Measurements from ENCODE around the gene RPS2.

The RPS2 gene

DNA sequence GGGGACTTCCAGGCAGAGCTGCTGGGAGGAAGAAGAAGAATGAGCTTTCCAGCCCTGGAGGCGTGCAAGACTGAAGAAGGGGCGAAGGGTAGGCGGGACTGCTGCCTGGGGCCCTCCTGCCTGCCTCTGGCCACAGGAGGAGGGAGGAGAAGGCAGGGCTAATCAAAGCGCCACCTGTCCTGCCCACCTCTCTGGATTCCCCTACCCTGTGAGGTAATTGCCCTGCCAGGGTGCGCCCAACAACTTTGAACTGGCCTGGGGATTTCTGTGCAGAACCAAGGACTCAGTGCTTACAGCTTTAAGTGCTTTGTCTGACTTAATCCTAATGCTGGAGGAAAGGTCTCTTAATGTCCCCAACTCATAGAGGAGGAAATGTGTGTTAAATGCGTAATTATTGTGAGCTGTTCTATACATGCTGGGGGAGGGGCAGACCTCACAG lies 16.8 kb upstream of the RPS2 start, which contains the start of gene NOXO1:
NOXO1 (minus strand) TSS at position 72 of the 439 bp plus-strand sequence. CDS start 290 bp downstream, outside the sequence.
- no peak for DNase-seq

DNA sequence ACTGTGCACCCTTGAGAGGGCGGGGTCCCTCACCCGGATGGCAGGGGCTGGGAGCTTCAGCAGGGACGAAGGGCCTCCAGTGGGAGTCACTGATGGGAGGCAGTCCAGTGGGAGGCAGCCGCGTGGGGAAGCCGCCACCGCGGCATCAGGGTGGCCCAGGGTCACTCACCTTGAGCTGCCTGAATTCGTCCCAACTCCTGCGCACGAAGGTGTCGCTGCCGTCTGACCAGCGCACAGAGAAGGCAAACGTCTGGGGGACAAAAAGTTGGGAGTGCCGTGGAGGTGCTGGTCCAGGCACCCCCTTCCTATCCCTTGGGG lies 16.1 kb upstream of the RPS2 start:
- no peak for DNase-seq

DNA sequence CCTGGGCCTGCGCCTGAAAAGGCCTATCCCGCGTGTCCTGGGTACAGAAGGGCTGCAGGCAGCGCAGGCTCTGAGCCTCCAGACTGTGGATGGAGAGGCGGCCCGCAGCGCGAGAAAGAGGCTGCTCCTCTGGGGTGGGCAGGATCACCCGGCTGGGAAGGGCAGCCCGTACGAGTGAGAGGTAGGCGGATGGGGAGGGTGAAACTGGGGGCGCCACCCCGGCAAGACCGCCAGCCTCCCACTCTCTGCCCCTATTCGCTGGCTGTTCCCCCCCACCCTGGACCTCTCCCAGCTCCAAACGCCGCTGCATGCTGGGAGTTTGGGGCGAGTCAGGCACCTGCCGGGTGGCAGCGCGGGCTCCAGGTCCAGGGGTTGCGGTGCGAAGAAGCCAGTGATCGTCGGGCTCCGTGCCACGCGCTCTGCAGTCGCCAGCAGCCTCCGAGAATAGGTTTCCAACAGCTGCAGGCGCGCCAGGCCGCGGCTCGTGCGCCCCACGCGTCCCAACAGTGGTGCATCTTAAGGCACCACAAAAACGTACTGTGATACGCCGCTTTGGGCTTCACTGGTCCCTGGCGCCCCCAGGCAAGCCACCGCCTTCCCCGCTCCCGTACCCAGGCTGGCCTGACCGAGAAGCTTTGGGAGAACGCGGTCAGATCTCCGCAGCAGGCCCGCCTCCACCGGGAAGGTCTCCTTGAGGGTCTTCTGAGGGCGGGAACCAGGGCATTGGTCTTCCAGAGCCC lies 15.6 kb upstream of the RPS2 start:
- DNase-seq, result no peak

DNA sequence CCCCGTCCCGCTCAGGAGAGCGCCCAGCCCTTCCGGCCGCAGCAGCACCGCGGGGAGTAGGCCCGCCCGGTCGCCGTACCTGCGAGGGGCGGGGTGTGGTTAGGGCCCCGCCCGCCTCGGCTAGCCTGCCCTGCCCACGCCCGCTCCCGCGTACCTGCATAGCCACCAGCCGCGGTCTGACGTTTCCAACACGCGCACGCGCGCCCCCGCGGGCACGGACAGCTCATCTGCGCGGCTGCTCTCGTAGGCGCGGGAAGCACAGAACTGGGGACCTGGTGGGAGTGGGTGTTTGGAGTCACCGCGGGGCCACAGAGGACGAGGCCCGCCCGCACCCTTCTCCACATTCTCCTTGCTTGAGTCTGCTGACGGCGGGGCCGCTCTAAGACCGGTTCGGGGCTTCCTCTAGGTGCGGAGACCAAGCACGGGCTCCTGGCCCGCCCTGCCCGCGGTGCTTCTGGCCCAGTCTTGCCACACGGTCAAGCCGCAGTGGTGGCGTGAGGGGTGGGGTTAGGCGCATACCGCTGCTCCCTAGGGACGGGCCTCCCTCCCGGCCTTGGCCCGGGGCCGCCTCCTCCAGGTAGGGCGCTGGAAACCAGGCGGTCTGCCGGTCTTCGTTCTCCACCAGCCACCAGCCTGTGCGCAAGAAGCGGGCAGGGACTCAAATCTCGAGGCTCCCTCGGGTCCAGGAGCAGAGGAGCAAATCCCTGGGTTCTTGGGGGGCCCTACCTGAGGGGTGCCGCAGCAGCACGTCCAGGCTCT lies 14.8 kb upstream of the RPS2 start:
- DNase-seq, result peak in 1 of 4 experiments; percentile 44

DNA sequence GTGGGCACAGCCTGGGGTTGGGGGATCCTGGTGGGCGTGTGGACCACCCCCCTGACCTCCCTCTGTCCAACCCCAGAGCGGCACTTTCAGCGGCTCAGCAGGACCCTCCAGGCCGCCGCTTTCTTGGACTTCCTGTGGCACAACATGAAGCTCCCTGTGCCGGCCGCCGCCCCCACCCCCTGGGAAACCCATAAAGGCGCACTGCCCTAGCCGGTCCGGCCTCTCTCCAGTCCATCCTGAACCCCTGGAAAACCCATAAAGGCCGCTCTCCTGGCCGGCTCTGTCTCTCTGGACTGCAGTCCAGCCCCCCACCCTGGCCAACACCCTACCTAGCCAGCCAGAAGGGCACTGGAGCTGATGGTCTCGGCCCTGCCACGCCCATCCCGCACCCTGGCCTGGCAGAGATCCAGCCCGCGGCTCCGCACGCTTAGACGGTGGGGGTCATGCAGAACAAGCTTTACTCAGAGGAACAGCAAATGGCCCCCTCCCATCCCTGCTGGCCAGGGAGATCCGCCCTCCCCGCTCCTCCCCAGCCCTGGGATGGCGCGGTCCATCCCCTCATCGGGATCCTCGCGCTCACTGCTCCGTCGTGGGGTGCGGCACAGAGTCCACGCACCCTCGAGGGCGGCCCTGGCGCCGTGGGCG lies 14.0 kb upstream of the RPS2 start:
- no peak for DNase-seq

DNA sequence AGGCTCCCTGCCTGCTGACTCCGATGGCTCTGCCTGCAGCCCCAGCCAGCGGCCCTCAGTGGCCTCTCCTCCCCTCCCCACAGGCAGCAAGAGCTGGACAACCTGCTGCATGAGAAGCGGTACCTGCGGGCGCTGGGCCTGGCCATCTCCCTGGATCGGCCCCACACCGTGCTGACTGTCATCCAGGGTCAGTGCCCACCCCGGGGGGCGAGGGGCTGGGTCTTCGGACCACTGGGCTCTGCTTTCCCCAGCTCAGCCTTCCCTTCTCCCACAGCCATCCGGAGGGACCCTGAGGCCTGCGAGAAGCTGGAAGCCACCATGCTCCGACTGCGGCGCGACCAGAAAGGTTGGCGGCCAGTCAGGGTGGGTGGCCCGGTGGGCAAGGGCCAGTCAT lies 13.2 kb upstream of the RPS2 start:
- DNase-seq, result no peak

GRCh38 chr16:1976951-1977874 lies 12.6 kb upstream of the RPS2 start:
- DNase-seq, result no peak

DNA sequence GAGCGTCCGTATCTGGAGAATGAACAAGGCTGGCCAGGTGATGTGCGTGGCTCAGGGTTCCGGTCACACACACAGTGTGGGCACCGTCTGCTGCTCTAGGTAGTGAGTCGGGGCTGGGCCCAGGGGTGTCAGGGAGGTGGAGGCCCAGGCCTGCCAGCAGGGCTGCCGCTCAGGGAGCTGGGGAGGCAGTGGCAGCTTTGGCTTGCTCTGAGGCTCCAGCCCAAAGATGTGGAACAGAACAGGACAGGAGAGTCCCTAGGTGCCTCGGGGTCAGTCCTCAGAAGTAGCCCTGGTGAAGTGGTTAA lies 11.5 kb upstream of the RPS2 start:
- no peak for DNase-seq

- DNase-seq, result no peak
These were observed 11.0 kb upstream of the RPS2 start for GRCh38 chr16:1975432-1976215.

DNA sequence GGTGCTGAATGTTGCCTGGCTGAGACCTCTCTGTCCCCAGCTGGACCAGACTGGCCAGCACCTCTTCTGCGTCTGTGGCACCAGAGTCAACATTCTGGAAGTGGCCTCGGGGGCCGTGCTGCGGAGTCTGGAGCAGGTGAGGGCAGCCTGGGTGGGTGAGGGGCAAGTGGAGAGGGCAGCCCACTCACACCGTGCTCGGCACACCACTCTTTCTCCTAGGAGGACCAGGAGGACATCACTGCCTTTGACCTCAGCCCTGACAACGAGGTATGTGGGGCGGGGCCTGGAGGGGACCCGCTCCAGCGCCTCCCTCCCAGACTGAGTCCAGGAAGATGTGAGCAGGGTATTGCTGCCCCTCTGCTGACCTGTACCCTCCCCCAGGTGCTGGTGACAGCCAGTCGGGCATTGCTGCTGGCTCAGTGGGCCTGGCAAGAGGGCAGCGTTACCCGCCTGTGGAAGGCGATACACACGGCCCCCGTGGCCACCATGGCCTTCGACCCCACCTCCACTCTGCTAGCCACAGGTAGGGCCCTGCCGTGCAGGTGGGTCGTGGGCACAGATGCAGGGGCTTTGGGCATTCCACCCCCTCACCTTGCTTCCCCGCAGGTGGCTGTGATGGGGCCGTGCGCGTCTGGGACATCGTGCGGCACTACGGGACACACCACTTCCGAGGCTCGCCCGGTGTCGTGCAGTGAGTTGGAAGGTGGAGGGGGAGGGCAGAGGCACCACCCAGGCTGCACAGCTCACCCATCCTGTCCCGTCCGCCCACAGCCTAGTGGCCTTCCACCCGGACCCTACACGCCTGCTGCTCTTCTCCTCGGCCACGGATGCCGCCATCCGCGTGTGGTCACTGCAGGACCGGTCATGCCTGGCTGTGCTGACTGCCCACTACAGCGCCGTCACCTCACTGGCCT lies 9.8 kb upstream of the RPS2 start:
- no peak for DNase-seq

- DNase-seq, result no peak
These were observed 9.0 kb upstream of the RPS2 start for GRCh38 chr16:1973461-1974156.

DNA sequence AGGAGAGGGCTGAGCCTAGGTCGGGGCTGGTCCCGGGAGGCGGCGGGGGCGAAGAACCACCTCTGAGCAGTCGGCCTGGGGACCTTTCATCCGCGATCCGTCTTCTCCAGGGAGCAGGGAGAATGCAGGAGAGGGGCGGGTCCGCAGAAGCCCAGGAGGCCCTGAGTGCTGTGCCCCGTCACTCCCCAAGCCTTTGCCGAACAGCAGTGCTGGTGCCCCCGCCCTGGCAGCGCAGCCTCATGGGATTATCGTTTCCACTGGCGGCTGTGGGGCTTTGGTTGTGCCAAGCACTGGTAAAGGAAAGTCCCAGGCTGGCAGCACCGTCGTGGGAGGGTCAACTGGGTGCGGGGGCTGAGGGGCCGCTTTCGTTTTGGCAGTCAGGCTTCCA lies 7.9 kb upstream of the RPS2 start:
- DNase-seq, result peak in 2 of 4 experiments; percentile 22 to 39

GRCh38 chr16:1971796-1972489 lies 7.3 kb upstream of the RPS2 start, which contains the start of gene TBL3:
TBL3 (plus strand) TSS chr16:1972053; CDS start chr16:1972165, 112 bp downstream.
- peak; percentile 97 to 98 (median 98) for DNase-seq

GRCh38 chr16:1968146-1968953 lies 3.7 kb upstream of the RPS2 start:
- DNase-seq, result no peak

- no peak for DNase-seq
These were observed 1.8 kb upstream of the RPS2 start, which contains the start of gene RNF151 for GRCh38 chr16:1966460-1966859. RNF151 (plus strand) TSS chr16:1966856; CDS start chr16:1966882, 26 bp downstream.

GRCh38 chr16:1965396-1966001 lies 873 bp upstream of the RPS2 start:
- DNase-seq, result peak in 3 of 4 experiments; percentile 15 to 43 (median 40)

- DNase-seq, result peak; percentile 33 to 76 (median 64)
These were observed 670 bp downstream of the RPS2 start for GRCh38 chr16:1963806-1964505.
